Natural killer cell (primary cell): ENCODE data around the gene STAM. TPM values are rescaled to one million over a fixed set of nuclear protein-coding genes. Genes with fewer than 3 reads are reported as not detected.
A peak's percentile ranks its signal among the peaks of the same experiment; 100 is the strongest.

ENCODE experiments used
- ATAC-seq, 3 donors: fragments of 150-1000 bp in 2 of 3; fragments of 200-7000 bp in 1 of 3; cut with Tn5 transposase; 1 replicate in 1 of 3; 2 replicates in 2 of 3; pipeline ENCODE4 v1.10.0; 2021; ENCODE audit warnings: mild to moderate bottlenecking in 2 of 3, moderate library complexity in 2 of 3
- DNase-seq, 2 donors: peaks; one replicate each; pipeline versions ENCODE4 v3.0.0 to v3.0.0-alpha.2; 2013 to 2021; ENCODE audit warnings: mixed read lengths in 1 of 2
- H3K27ac ChIP-seq: one replicate; pipeline ENCODE4 v1.5.1; 2013; ENCODE audit warnings: mild to moderate bottlenecking, low read length
- H3K27me3 ChIP-seq: one replicate; pipeline ENCODE4 v1.6.1; 2013; ENCODE audit warnings: low read length; ENCODE audit not compliant: control insufficient read depth, insufficient read depth
- H3K36me3 ChIP-seq: one replicate; pipeline ENCODE4 v1.6.1; 2013; ENCODE audit warnings: low read length; ENCODE audit not compliant: control insufficient read depth, insufficient read depth
- H3K4me1 ChIP-seq: one replicate; pipeline ENCODE4 v1.6.1; 2013; ENCODE audit warnings: low read length; ENCODE audit not compliant: control insufficient read depth, insufficient read depth
- H3K4me3 ChIP-seq: one replicate; pipeline ENCODE4 v1.5.1; 2013; ENCODE audit warnings: low read length
- H3K9me3 ChIP-seq: one replicate; pipeline ENCODE4 v1.6.1; 2013; ENCODE audit warnings: low read length; ENCODE audit not compliant: control insufficient read depth, insufficient read depth
- H3K27ac Mint-ChIP-seq, 2 donors: one replicate each; pipeline ENCODE4 v1.8.0; 2022; ENCODE audit warnings: mild to moderate bottlenecking in 2 of 2, mixed read lengths in 2 of 2, moderate library complexity in 1 of 2
- H3K27me3 Mint-ChIP-seq, 2 donors: one replicate each; pipeline ENCODE4 v1.8.0; 2022; ENCODE audit warnings: low read depth in 2 of 2, mixed read lengths in 2 of 2
- H3K36me3 Mint-ChIP-seq: one replicate; pipeline ENCODE4 v1.8.0; 2022; ENCODE audit warnings: mixed read lengths
- H3K4me1 Mint-ChIP-seq, 2 donors: one replicate each; pipeline ENCODE4 v1.8.0; 2022; ENCODE audit warnings: mixed read lengths in 2 of 2
- H3K4me3 Mint-ChIP-seq: one replicate; pipeline ENCODE4 v1.8.0; 2022; ENCODE audit warnings: mild to moderate bottlenecking, moderate library complexity, mixed read lengths
- H3K9me3 Mint-ChIP-seq, 2 donors: one replicate each; pipeline ENCODE4 v1.8.0; 2022; ENCODE audit warnings: mixed read lengths in 2 of 2
- CTCF ChIP-seq: fragments of 200-600 bp; IDR thresholded peaks from one replicate; pipeline ENCODE4 v1.8.0; 2022; ENCODE audit warnings: antibody characterized with exemption
- WGBS: methylation state at CpG from one replicate; pipeline ENCODE4 v1.1.7; 2013; ENCODE audit warnings: missing lambda C conversion rate; ENCODE audit not compliant: insufficient coverage; 5-methylcytosine and 5-hydroxymethylcytosine counted together
- intact Hi-C: fragments of 100-400 bp; cut with micrococcal nuclease; formaldehyde crosslinking; loops from one replicate; pipeline ENCODE4 v1.14.2; 2022
- total RNA-seq, 4 donors: library from RNA; stranded (reverse); fragments of 120-200 nt in 1 of 4; gene quantifications; one replicate each; pipeline versions ENCODE4 v1.2.3 to v1.2.4, GENCODE V29; 2013 to 2022

The STAM gene
- total RNA-seq, 3 donors from 2014 or later (not counting 1 experiment from before 2014, with no cell fraction given) = 37.8 to 40.2 (median 38.6) TPM

GRCh38 chr10:17740668-17741067 lies 96.7 kb downstream of the STAM start:
- Histone ChIP-seq H3K4me1 (peaks cover 4% of the 10 kb centered on the region), H3K27me3 (no peaks in the 10 kb centered on the region), H3K36me3 (no peaks in the 10 kb centered on the region), H3K27ac (no peak overlapping the region), H3K4me3 (no peak overlapping the region), H3K9me3 (no peaks in the 10 kb centered on the region)
- DNase-seq = no peak
- intact Hi-C loops = no loop called here
- ATAC-seq = no peak
- no peak for TF ChIP-seq CTCF
- Mint-ChIP-seq H3K27ac (no peak overlapping the region), H3K4me1 (peaks cover 4 to 10% of the 10 kb centered on the region in 2 donors), H3K4me3 (no peak overlapping the region), H3K36me3 (no peaks in the 10 kb centered on the region), H3K27me3 (no peaks in the 10 kb centered on the region), H3K9me3 (no peaks in the 10 kb centered on the region)
- no CpG with 5 or more reads among the region's 1 CpG for WGBS

DNA sequence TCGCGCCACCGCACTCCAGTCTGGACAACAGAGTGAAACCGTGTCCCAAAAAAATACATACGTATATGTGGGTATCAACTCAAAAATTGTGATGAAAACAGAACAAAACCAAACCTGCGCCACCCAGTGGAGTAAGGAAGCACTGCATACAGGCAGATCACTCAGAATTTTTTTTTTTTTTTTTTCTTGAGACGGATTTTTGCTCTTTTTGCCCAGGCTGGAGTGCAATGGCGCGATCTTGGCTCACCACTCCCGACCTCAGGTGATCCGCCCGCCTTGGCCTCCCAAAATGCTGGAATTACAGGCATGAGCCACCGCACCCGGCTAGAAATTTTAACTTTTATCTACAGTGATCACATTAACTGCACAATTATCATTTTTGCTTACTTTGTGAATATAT lies 99.0 kb downstream of the STAM start:
- H3K27me3 ChIP-seq = no peaks in the 10 kb centered on the region
- peak; percentile 55 to 79 for DNase-seq

GRCh38 chr10:17743437-17743836 lies 99.5 kb downstream of the STAM start:
- intact Hi-C loops = loop anchor here (1.0 kb wide), 1 partner anchor 136 kb away; no protein-coding TSS in a partner anchor
- H3K36me3 ChIP-seq = no peaks in the 10 kb centered on the region
- no peaks in the 10 kb centered on the region for H3K9me3 Mint-ChIP-seq
- H3K36me3 Mint-ChIP-seq = no peaks in the 10 kb centered on the region
- H3K4me3 Mint-ChIP-seq = no peak overlapping the region
- no peaks in the 10 kb centered on the region for H3K27me3 Mint-ChIP-seq
- no peak for TF ChIP-seq CTCF
- ATAC-seq = no peak
- H3K4me1 ChIP-seq = peaks cover 4% of the 10 kb centered on the region
- WGBS = 100% methylated on average over 2 of the region's 3 CpGs
- peaks cover 4 to 6% of the 10 kb centered on the region in 2 donors for H3K4me1 Mint-ChIP-seq
- H3K4me3 ChIP-seq = no peak overlapping the region
- no peak overlapping the region for H3K27ac ChIP-seq
- H3K27me3 ChIP-seq = no peaks in the 10 kb centered on the region
- no peak overlapping the region for H3K27ac Mint-ChIP-seq
- H3K9me3 ChIP-seq = no peaks in the 10 kb centered on the region
- no peak for DNase-seq

More for the DNA sequence above, 99.0 kb downstream of the STAM start:
- no peak overlapping the region for H3K4me3 Mint-ChIP-seq
- no peaks in the 10 kb centered on the region for H3K27me3 Mint-ChIP-seq
- ATAC-seq = peak; percentile 60 to 82 (median 71)
- H3K4me1 ChIP-seq = peaks cover 4% of the 10 kb centered on the region
- TF ChIP-seq CTCF = peak; percentile 89
- 31% methylated on average over 12 of the region's 14 CpGs for WGBS
- peaks cover 4 to 6% of the 10 kb centered on the region in 2 donors for H3K4me1 Mint-ChIP-seq
- intact Hi-C loops = loop anchor here (1.0 kb wide), 1 partner anchor 136 kb away; no protein-coding TSS in a partner anchor
- no peaks in the 10 kb centered on the region for H3K9me3 Mint-ChIP-seq
- H3K4me3 ChIP-seq = no peak overlapping the region
- no peak overlapping the region for H3K27ac ChIP-seq
- H3K9me3 ChIP-seq = no peaks in the 10 kb centered on the region
- no peaks in the 10 kb centered on the region for H3K36me3 Mint-ChIP-seq
- no peak overlapping the region for H3K27ac Mint-ChIP-seq
- H3K36me3 ChIP-seq = no peaks in the 10 kb centered on the region

- no peaks in the 10 kb centered on the region for H3K27me3 ChIP-seq
- H3K27ac ChIP-seq = no peak overlapping the region
- no peak overlapping the region for H3K4me3 Mint-ChIP-seq
- H3K9me3 ChIP-seq = no peaks in the 10 kb centered on the region
- ATAC-seq (no peak), DNase-seq (no peak)
- no peak overlapping the region for H3K27ac Mint-ChIP-seq
- WGBS = 34% methylated on average over 6 of the region's 6 CpGs
- no peak overlapping the region for H3K4me3 ChIP-seq
- no peak for TF ChIP-seq CTCF
- intact Hi-C loops = no loop called here
- H3K4me1 Mint-ChIP-seq = peaks cover 4 to 6% of the 10 kb centered on the region in 2 donors
- no peaks in the 10 kb centered on the region for H3K27me3 Mint-ChIP-seq
- no peaks in the 10 kb centered on the region for H3K36me3 Mint-ChIP-seq
- peaks cover 4% of the 10 kb centered on the region for H3K4me1 ChIP-seq
- H3K36me3 ChIP-seq = no peaks in the 10 kb centered on the region
- no peaks in the 10 kb centered on the region for H3K9me3 Mint-ChIP-seq
These were observed 100.5 kb downstream of the STAM start for GRCh38 chr10:17744341-17744861.
